ENCODE results near the gene BTBD16. TPM values are rescaled to one million over a fixed set of nuclear protein-coding genes. Genes with fewer than 3 reads are reported as not detected.

The BTBD16 gene
- total and polyA plus RNA-seq, 2 of the 13 experiments (the other 11 are each of a cell fraction or from before 2014, with no cell fraction given) = 5.0 to 11.9 TPM

DNA sequence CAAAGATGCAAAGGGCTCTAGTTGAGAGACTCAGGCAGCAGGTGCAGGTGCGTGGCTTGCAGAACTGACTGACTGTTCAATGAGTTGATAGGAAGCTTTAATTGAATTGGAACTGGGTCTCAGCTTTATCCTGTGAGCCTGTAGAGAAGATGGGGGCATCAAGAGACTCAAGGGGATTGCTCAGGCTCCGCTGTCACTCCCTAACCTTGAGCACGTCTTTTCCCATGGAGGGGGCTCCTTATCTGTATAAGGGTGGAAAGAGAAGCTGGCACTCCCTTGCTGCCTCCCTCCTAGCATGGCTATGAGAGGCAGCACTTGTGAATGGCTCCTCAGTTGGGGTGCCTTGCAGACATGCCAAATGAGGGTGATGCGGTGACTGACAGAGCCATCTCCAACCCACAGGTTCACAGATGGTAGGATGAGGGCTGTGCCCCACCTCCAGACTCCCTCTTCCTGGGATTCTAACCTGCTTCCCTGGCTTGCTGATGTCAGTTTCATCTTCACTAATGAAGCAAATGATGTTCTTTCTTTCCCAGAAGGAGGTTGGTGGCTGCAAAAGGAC lies 91.0 kb downstream of the BTBD16 start:
- Histone ChIP-seq H3K79me2 (ENCODE audit: insufficient read depth, low read length) (no peaks in the 10 kb centered on the region), H3K9me3 (ENCODE audit: low read length) (no peaks in the 10 kb centered on the region), H2AFZ (ENCODE audit: low read length) (no peak overlapping the region), H3K36me3 (replicated peaks in 1 of 2; ENCODE audit: control insufficient read depth in 1 of 2, insufficient read depth in 2 of 2, low read length in 2 of 2) (no peaks in the 10 kb centered on the region), H3K4me3 (replicated peaks in 1 of 3; ENCODE audit: insufficient read depth in 1 of 3, low read depth in 2 of 3, low read length in 3 of 3) (no peak overlapping the region), H3K4me2 (ENCODE audit: low read depth, low read length) (no peak overlapping the region), H3K4me1 (ENCODE audit: insufficient read depth, low read length) (peaks cover 14% of the 10 kb centered on the region; the same call in 1 of the 2 replicates), H4K20me1 (ENCODE audit: insufficient read depth, low read length) (no peaks in the 10 kb centered on the region), H3K27me3 (ENCODE audit: control insufficient read depth in 1 of 2, insufficient read depth in 2 of 2, low read length in 2 of 2) (peaks cover 0 to 4% of the 10 kb centered on the region in 2 experiments; a peak in 1 of 5 replicates), H3K9ac (ENCODE audit: insufficient read depth, low read depth, low read length) (no peak overlapping the region), H3K27ac (ENCODE audit: extremely low read length, insufficient read depth, low read length) (no peak overlapping the region)
- intact Hi-C loops (cut with micrococcal nuclease; ENCODE audit: unreplicated experiment) = no loop called here
- 43% methylated on average over 4 of the region's 4 CpGs for WGBS (ENCODE audit: low lambda C conversion rate)
- ChIA-PET CTCF (ENCODE audit: low intra/inter-chr PET ratio, low total read pairs) (no interaction called here), POLR2A (no interaction called here)
- no peak for TF ChIP-seq ZBTB3 (CRISPR knock-in tag; IDR thresholded peaks at IDR 0.05; ENCODE audit: borderline replicate concordance, low read depth)
- TF ChIP-seq NR1H2 (CRISPR knock-in tag; IDR thresholded peaks at IDR 0.05; ENCODE audit: borderline replicate concordance, low read depth) = no peak
- no peak for TF ChIP-seq ZNF24 (IDR thresholded peaks at IDR 0.05)
- TF ChIP-seq ZNF615 (CRISPR knock-in tag; IDR thresholded peaks at IDR 0.05; ENCODE audit: borderline replicate concordance) = no peak
- TF ChIP-seq, protein P1, sequence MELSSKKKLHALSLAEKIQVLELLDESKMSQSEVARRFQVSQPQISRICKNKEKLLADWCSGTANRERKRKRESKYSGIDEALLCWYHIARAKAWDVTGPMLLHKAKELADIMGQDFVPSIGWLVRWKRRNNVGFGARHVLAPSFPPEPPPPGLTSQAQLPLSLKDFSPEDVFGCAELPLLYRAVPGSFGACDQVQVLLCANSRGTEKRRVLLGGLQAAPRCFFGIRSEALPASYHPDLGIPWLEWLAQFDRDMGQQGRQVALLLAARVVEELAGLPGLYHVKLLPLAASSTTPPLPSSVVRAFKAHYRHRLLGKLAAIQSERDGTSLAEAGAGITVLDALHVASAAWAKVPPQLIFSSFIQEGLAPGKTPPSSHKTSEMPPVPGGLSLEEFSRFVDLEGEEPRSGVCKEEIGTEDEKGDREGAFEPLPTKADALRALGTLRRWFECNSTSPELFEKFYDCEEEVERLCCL (CRISPR knock-in tag; IDR thresholded peaks at IDR 0.05; ENCODE audit: borderline replicate concordance) = no peak
- no peak for TF ChIP-seq ZNF83 (CRISPR knock-in tag; IDR thresholded peaks at IDR 0.05; ENCODE audit: borderline replicate concordance)
- no peak for TF ChIP-seq ZFP82 (CRISPR knock-in tag; IDR thresholded peaks at IDR 0.05; ENCODE audit: borderline replicate concordance)
- TF ChIP-seq, protein P2, sequence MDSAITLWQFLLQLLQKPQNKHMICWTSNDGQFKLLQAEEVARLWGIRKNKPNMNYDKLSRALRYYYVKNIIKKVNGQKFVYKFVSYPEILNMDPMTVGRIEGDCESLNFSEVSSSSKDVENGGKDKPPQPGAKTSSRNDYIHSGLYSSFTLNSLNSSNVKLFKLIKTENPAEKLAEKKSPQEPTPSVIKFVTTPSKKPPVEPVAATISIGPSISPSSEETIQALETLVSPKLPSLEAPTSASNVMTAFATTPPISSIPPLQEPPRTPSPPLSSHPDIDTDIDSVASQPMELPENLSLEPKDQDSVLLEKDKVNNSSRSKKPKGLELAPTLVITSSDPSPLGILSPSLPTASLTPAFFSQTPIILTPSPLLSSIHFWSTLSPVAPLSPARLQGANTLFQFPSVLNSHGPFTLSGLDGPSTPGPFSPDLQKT (CRISPR knock-in tag; IDR thresholded peaks at IDR 0.05; ENCODE audit: borderline replicate concordance) = no peak
- TF ChIP-seq, protein P3, sequence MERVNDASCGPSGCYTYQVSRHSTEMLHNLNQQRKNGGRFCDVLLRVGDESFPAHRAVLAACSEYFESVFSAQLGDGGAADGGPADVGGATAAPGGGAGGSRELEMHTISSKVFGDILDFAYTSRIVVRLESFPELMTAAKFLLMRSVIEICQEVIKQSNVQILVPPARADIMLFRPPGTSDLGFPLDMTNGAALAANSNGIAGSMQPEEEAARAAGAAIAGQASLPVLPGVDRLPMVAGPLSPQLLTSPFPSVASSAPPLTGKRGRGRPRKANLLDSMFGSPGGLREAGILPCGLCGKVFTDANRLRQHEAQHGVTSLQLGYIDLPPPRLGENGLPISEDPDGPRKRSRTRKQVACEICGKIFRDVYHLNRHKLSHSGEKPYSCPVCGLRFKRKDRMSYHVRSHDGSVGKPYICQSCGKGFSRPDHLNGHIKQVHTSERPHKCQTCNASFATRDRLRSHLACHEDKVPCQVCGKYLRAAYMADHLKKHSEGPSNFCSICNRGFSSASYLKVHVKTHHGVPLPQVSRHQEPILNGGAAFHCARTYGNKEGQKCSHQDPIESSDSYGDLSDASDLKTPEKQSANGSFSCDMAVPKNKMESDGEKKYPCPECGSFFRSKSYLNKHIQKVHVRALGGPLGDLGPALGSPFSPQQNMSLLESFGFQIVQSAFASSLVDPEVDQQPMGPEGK (CRISPR knock-in tag; IDR thresholded peaks at IDR 0.05) = no peak
- no peak for TF ChIP-seq ARNT (IDR thresholded peaks at IDR 0.05)
- no peak for TF ChIP-seq ZNF530 (CRISPR knock-in tag; IDR thresholded peaks at IDR 0.05; ENCODE audit: low read depth)
- no peak for TF ChIP-seq ZNF460 (CRISPR knock-in tag; IDR thresholded peaks at IDR 0.05; ENCODE audit: borderline replicate concordance)
- no peak for TF ChIP-seq SP5 (CRISPR knock-in tag; IDR thresholded peaks at IDR 0.05; ENCODE audit: borderline replicate concordance, low read depth)
- no peak for TF ChIP-seq MTF1 (CRISPR knock-in tag; IDR thresholded peaks at IDR 0.05)
- ATAC-seq (no peak), FAIRE-seq (no peak), DNase-seq (ENCODE audit: low spot score) (no peak)
- in situ Hi-C loops (cut with HindIII; ENCODE audit: extremely low pct_ligation_motif_present, low pct_unique_long_range_greater_than_20kb) = no loop called here
- BruUV-seq (replicated peaks) = no TSS peak

Measured in HepG2 (cell line).